GM10248 (cell line): Measurements from ENCODE around the gene LRRC8B.

Source experiments
- CTCF ChIA-PET: fragments of 300-600 bp; sonication (Branson Sonifier 250); formaldehyde crosslinking; extraction: SDS; loops from one replicate; lab custom pipeline; 2021; ENCODE audit warnings: antibody characterized with exemption; lab: Yijun Ruan, JAX
- POLR2A ChIA-PET: fragments of 350-650 bp; sonication (Branson Sonifier 250); formaldehyde crosslinking; extraction: SDS; loops from one replicate; lab custom pipeline; 2020; ENCODE audit warnings: antibody characterized with exemption; lab: Yijun Ruan, JAX
- DNase-seq: peaks from one replicate; pipeline ENCODE4 v3.0.0; 2012; ENCODE audit errors: extremely low spot score
- CTCF ChIP-seq: IDR thresholded peaks from 2 replicates; pipeline ENCODE4 v1.5.1; 2012; ENCODE audit warnings: mild to moderate bottlenecking, low read depth; ENCODE audit errors: extremely low read depth, missing control alignments, control extremely low read depth

LRRC8B gene

GRCh38 chr1:89616844-89617627, 92.4 kb downstream of the LRRC8B start:
- CTCF ChIA-PET, result interaction anchor here (1.1 to 5.3 kb wide), 6 partner anchors 8 to 372 kb away, joined by 3 to 47 read pairs (median 12); no protein-coding TSS in a partner anchor
- TF ChIP-seq CTCF, result no peak
- POLR2A ChIA-PET, result no interaction called here
- no peak for DNase-seq

GRCh38 chr1:89620664-89621063, 96.0 kb downstream of the LRRC8B start:
- no peak for DNase-seq
- ChIA-PET POLR2A (no interaction called here), CTCF (interaction anchor here (1.8 to 2.0 kb wide), 2 partner anchors 10 to 142 kb away, joined by 6 to 8 read pairs; no protein-coding TSS in a partner anchor)
- no peak for TF ChIP-seq CTCF

- CTCF ChIA-PET, result interaction anchor here (1.1 to 5.4 kb wide), 10 partner anchors 7 to 141 kb away, joined by 3 to 47 read pairs (median 4); partner anchors contain the start of gene LRRC8C
- POLR2A ChIA-PET, result interaction anchor here (0.7 kb wide), 1 partner anchor 97 kb away, joined by 3 read pairs; no protein-coding TSS in a partner anchor
- no peak for DNase-seq
- no peak for TF ChIP-seq CTCF
Measured at GRCh38 chr1:89622895-89623294, 98.3 kb downstream of the LRRC8B start.

GRCh38 chr1:89624314-89624713, 99.7 kb downstream of the LRRC8B start:
- no peak for DNase-seq
- ChIA-PET POLR2A (no interaction called here), CTCF (interaction anchor here (0.7 to 5.4 kb wide), 7 partner anchors 8 to 140 kb away, joined by 3 to 47 read pairs (median 6); no protein-coding TSS in a partner anchor)
- no peak for TF ChIP-seq CTCF

- CTCF ChIA-PET, result interaction anchor here (1.9 to 5.4 kb wide), 4 partner anchors 9 to 141 kb away, joined by 6 to 47 read pairs (median 14); no protein-coding TSS in a partner anchor
- DNase-seq, result no peak
- POLR2A ChIA-PET, result no interaction called here
Measured at GRCh38 chr1:89624715-89625323, 100.2 kb downstream of the LRRC8B start.

More at GRCh38 chr1:89624715-89625323, 100.2 kb downstream of the LRRC8B start:
- TF ChIP-seq CTCF, result no peak
